Esophagus mucosa (tissue), 1 donor: Measurements from ENCODE around the gene TTBK1. TPM values are rescaled to one million over a fixed set of nuclear protein-coding genes. Genes with fewer than 3 reads are reported as not detected.

ENCODE experiments used
- ATAC-seq: fragments of 200-7000 bp; cut with Tn5 transposase; one replicate; pipeline ENCODE4 v1.9.1; 2020
- total RNA-seq: library from RNA; stranded (reverse); gene quantifications from one replicate; pipeline ENCODE4 v1.2.4, GENCODE V29; 2023
- donor health status: DM: yes; HTN: yes; CAD: no.

The TTBK1 gene
- total RNA-seq, 1 donor from 2014 or later: not detected

DNA sequence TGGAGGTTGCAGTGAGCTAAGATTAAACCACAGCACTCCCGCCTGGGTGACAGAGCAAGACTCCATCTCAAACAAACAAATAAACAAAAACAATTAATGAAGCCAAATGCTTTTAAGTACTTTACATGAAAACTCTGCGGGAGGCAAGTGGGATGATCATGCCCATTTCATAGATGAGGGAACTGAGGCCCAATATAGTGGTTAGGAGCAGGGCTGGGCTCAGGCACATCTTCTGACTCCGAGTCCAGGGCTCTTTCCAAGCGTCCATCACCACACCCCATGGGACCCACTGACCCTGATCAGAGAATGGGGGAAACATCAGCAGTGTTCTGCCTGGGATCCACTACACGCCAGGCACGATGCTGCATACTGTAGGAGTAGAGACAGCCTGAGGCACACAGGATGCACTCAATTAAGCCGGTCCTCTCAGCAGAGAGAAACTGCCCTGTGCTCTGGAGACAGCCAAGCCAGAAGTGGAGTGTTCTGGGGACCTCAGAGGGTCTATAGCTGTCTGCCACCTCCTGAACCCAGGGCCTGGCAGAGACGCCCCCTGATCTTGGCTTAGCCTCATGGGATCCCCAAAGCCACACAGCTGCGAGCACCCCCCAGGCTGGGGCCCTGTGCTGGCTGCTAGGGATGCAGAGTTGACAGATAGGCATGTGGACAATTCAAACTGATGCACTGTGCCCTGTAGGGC lies 13.5 kb downstream of the TTBK1 start:
- no peak for ATAC-seq

DNA sequence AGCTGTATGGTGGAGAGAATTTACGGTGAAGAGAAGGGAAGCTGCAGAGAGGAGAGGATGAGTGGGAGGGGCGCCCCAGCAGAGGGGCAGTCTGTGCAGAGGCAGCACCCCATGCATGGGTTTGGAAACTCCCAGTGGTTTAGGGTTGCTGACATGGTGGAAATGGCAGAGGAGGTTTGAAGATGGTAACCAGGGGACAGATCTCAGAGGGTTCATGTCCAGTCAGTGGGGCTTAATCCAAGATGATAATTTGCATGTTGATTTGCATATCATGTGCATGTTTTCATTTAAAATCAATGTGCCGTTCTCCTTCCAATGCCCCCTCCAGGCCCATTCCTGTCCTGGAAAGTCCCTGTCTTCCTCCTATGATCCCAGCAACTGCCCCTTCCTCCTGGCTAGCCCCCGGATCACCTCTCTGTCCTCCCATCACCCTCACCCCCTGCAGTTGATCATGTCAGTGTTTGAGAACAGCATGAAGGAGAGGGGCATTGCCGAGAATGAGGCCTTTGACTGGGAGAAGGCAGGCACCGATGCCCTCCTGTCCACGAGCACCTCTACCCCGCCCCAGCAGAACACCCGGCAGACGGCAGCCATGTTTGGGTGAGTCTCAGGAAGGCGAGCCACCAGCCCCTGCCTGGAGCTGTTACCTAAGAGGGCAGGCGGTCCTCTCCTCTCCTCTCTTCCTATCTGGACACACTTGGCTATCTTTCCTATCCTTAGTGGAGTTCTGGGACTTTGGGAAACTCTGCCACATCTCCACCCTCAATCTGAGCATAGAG lies 14.3 kb downstream of the TTBK1 start:
- no peak for ATAC-seq

DNA sequence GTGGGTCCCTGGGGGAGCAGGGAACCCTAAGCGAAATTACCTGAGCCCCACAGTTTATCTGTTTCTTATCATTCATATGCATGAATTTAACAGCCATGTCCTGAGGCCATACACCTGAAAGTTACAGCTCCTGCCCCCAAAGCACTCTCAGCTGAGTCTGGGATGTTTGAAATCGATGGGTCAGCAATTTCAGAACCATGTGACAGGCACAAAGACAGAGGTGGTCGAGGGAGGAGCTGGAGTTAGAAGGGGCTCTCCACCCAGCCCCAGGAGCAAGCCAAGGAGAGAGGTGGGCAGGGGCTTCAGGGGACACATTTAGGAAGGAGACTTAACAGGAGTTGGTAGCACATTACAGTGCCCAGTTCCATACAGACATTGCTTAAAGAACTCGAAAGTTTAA lies 14.9 kb downstream of the TTBK1 start:
- ATAC-seq: no peak

DNA sequence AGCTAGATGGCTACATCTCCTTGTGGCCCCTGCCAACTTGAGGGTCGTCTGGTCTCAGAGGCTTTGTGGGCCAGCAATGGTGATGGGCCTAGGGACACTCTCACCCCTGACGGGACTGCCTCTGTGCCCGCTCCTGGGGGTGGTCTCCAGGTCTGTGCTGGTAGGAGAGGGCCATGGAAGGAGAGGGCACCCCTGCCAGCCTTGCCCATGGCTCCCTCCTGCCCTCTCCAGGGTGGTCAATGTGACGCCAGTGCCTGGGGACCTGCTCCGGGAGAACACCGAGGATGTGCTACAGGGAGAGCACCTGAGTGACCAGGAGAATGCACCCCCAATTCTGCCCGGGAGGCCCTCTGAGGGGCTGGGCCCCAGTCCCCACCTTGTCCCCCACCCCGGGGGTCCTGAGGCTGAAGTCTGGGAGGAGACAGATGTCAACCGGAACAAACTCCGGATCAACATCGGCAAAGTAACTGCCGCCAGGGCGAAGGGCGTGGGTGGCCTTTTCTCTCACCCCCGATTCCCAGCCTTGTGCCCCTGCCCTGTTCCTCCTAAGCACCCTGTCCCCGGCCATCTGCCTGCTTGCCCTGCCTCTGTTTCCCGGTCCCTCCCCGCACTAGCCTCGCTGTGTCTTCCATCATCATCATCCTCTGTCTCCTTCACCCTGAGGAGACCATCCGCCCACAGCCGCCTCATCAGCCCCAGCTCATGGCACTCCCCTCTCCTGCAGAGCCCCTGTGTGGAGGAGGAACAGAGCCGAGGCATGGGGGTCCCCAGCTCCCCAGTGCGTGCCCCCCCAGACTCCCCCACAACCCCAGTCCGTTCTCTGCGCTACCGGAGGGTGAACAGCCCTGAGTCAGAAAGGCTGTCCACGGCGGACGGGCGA lies 15.8 kb downstream of the TTBK1 start:
- ATAC-seq: no peak

DNA sequence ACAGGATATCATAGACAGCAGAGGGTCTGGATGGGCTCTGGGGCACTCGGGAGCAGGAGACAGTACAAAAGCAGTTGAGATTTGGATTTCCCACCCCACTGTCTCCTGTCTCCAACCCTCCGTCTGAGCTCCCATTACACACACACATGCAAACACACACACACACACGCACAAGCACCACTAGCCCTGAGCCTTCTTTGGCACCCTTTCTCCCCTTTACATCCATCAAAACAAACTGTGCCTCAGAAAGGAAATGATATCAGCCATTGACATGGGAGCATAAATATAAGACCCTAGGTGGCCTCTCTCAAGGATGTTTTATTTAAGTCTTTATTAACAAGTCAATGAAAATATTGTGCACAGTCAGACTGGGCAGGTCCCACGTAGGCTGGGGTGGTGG lies 17.5 kb downstream of the TTBK1 start:
- no peak for ATAC-seq

DNA sequence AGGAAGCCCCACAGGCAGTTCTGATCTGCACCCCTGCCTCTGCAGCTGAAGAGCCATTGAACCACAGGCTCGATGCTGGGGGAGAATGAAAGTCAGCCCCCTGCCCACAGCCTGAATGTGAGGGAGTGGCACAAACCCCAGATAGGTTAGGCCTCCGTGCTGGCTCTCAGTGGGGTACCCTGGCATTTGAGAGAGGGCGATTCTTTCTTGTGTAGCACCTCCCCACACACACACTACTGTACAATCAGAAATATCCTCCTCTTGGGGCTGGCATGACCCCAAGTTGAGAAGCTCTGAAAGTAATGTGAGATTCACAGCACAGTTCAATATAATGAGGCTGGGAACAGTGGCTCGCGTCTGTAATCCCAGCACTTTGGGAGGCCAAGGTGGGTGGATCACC lies 17.9 kb downstream of the TTBK1 start:
- no peak for ATAC-seq

DNA sequence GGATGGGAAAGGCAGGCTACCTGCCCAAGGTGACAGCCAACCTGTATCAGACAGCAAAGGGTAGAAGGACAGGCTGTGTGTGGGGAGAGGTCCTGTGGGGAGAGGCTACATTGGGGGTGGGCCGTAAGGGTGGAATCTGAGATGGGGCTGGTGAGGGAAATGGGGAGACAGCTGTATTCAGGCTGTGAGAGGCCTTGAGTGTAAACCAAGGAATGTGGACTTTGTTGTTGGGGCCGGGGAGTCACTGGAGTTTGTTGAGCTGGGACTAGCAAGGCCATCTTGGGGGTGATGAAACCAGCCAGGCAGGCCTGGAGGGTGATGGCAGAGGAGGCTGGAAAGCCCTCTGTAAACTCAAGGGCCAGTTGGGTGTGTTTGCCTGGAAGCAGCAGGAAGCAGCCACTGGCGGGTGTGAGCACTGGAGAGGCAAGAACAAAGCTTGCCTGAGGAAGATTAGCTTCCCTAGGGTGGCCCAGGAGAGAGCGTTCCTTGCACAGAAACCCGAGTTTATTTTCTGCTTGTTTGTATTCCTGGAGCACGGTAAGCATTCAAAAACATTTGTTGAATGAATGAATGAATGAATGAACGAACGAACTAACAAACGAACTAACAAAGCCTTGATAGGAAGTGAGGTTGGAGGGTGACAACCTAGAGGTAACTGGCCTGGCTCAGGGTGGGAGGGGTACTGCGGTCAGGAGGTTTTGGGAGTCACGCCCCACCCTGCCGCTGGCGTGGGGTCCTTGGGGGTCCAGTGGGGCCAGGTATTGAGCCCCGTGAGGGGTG lies 18.9 kb downstream of the TTBK1 start:
- ATAC-seq: peak; percentile 27

DNA sequence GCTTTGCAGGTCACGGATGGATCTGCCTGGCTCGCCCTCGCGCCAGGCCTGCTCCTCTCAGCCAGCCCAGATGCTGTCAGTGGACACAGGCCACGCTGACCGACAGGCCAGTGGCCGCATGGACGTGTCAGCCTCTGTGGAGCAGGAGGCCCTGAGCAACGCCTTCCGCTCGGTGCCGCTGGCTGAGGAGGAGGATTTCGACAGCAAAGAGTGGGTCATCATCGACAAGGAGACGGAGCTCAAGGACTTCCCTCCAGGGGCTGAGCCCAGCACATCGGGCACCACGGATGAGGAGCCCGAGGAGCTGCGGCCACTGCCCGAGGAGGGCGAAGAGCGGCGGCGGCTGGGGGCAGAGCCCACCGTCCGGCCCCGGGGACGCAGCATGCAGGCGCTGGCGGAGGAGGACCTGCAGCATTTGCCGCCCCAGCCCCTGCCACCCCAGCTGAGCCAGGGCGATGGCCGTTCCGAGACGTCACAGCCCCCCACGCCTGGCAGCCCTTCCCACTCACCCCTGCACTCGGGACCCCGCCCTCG lies 19.6 kb downstream of the TTBK1 start:
- no peak for ATAC-seq

DNA sequence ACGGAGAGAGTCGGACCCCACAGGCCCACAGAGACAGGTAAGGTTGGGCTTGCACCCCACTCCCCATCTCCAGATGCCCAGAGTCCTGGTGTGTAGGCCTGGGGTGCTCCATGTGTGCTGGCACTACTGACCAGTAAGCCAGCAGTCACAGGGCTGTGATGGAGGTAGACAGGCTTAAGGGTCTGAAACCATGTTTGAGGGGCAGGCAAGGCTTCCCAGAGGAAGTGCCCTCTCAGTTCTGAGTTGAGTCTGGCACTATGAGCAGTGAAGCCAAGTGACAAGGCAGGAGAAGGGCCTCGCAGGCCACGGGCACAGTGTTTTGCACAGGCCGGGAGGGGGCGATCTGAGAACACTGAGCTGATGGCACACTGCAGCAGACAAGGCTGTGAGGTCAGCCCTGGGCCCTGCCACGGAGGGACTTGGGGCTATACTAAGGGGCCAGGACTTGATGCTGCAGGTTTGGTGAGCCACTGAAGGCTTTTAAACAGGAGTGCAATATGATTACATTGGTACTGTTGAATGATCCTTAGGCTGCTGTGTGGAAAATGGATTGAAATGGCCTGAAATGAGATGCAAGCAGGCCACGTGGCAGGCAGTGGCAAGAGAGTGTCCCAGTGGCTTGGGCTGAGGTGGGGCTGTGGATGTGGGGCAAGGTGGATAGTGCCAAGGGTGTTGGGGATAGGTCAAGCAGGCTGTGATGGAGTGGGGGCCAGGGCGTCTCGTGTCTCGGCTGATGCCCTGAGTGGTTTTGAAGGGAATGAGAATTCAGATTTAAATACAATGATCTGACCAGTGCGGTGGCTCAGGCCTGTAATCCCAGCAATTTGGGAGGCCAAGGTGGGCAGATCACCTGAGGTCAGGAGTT lies 20.3 kb downstream of the TTBK1 start:
- ATAC-seq: peak; percentile 83

DNA sequence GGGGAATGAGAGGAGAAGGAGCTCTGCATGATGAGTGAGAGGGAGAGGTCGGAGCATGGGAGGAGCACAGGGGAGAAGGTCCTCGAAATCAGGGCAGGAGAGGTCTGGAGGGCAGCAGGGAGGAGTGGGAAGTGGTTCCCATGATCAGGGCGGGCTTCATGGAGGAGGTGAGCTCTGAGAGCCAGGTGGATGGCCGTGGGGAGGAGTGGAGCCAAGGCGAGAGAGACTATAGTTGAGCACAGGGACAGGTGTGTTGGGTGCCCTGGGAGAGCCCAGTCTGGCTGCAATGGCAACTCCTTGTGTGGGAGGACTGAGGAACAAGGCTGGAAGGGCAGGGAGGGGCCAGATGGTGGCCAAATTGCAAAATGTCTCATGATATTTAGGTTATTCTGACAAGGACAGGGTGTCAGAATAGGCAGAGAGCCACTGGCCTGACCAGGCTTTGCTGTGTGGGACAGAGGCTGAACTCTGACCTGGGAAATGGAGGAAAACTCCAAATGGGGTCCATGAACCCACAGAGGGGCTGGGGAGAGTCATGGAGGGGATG lies 21.4 kb downstream of the TTBK1 start:
- ATAC-seq: no peak

DNA sequence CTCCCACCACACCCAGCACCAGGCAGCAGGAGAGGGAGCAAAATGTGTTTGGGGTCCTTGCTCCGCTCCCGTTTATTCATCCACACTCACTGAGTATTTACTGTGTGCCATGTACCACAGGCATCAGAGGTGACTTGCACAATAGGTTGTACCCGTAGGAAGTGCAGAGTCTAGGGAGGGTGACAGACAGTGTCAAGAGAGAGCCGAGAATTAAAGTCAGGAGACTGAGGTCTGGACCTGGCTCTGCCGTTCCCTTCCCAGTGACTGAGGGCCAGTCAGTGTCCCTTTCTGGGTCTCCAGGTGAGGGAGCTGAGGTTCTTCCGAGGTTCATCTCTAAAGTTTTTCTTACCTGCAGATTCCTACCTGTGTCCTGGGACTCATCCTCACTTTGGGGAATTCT lies 22.3 kb downstream of the TTBK1 start:
- ATAC-seq: no peak

DNA sequence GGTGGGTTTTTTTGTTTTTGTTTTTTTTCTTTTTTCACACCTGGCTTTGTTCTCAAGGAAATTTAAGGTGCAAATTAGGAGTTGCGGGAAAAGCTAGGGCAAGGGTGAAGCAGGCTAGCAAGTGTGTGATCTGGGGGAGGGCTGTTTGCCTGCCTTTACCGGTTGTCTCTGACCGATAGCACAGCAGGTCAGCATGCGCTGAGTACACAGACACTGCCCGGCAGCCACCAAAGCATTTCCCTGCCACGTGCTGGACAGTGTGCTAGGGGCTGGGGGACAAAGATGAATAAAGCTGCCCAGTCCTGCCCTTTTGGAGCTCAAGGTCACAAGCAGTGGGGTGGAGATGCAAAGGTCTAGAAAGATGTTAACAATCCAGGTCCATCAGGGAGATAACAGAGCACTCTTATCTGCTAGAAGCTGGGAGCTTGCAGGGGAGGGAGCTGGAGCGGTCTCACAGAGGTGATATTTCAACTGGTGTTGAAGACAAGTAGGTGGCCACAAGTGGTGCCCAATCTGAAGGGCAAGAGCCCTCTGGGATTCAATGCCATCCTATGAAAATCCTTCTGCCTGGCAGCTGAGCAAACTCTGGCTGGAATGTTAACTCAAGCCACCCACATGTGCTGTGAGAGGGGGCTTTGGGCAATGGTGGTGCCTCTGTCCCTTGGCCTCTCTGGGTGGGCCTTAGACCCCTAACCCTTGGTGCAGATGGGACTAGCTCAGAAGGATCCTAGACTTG lies 24.5 kb downstream of the TTBK1 start:
- no peak for ATAC-seq

DNA sequence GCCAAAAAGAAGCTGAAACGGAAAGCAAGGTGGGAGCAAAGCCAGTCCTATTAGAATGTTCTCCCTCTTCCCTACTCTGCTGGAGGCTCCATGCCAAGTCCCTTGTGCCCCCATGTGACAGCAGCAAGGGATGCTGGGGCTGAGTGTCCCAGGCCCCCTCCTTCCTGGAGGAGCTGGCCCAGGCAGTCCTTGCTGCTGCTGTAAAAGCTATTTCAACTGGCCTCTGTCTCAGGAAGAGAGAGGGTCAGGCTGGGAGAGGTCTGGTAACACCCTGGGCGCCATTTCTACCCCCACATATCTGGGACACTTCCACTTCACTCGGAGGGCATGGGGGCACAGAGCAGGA lies 25.0 kb downstream of the TTBK1 start:
- ATAC-seq: no peak

DNA sequence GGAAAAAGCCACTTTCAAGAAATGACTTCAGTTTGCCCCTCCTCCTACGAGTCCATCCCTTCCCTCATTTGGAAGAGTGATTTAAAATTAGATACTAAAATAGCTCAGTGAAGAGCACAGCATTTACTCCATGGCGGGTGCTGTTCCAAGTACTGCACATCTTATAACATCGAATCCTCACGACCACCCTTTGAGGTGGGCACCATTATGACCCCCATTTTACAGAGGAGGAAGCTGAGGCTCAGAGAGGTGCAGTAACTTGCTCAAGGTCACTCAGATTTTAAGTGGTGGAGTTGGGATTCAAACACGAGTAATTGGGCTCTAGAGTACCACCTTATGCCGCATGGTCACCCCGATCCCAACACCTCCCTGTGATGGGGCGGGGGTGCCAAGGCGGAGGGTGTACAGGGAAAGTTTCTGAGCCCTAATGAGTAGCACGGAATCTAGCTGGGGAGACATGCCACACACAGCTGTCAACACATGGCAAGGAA lies 25.5 kb downstream of the TTBK1 start:
- ATAC-seq: no peak

DNA sequence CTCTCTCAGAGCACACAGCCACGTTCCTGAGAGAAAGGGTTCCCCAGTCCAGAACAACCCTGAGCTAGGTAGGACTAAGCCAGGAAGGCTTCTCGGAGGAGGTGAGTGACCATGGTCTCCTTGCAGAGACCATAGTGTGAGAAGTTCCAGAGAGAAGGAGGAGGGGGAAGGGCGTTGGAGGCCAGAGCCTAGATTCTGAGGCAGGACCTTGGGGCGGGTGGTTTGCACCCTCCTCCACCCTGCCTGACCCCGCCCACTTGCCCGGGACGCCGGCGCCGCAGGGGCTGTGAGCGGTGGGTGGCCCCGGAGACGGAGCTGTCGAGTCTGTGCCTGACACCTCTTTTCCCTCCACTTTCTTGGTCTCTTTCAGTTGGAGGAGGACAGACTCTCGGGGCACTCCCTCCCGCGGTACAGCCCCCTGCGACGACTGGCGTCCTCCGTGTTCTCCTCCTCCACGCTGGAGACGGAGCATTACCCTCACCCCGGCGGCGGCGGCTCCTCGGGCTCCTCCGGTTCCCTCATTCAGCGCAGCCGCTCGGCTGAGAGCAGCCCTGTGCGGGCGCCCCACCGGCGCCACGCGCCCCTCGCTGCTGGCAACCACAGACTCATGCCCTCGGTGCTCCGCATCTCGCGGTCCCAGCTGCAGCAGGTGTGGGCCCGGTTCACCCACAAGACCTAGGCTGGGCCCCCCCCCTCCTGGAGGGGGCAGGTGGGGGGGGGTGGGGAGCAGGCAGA lies 26.2 kb downstream of the TTBK1 start:
- peak; percentile 24 for ATAC-seq

DNA sequence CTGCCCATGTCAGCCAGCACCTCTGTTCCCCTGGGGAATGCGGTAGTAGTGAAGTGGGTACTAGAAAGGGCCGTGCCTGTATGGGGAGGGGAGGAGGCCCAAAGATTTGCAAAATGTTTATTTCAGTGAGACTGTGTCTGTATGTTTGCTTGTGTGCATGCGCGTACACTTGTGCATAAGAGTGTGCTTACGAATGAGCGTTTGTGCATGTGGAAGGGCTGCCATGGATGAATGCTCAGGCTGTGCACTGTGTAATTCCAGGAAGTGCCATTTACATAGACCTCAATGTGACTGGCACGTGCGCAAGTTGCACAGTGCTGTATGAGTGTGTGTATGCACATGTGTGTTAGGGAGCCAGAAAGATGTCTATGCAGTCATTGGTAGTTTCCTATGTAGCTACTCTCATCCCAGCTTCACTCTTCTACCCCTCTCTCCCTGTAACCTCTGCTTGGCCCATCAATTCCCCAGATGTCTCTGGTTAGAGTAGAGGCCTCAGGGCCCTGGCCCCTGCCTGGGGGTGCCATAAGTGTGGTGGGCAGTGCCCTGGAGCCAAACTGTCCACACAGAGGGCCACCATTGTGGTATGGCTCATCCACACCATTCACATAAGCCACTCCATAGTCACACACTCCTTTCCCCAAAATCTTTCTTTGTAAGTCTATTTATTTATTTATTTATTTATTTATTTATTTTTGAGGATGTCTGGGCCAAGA lies 28.0 kb downstream of the TTBK1 start:
- ATAC-seq: peak; percentile 24

DNA sequence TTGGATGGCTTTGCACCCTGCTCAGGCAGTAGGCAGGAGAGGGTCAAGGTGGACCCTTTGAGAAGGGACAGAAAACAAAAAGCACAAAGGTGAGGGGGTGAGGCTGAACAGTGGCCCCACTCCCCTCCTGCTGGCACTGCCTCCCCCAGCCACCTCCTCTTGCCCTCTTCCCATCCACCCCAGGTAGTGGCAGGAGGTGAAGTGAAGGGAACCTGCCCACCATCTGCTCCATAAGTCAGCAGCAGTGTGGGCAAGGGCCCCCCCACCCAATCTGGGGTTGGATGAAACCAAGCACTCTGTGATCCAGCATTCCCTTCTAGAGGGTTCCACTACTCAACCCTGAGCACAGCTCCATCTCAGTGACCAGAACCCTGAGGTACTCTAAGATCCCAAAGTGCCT lies 28.7 kb downstream of the TTBK1 start:
- no peak for ATAC-seq

DNA sequence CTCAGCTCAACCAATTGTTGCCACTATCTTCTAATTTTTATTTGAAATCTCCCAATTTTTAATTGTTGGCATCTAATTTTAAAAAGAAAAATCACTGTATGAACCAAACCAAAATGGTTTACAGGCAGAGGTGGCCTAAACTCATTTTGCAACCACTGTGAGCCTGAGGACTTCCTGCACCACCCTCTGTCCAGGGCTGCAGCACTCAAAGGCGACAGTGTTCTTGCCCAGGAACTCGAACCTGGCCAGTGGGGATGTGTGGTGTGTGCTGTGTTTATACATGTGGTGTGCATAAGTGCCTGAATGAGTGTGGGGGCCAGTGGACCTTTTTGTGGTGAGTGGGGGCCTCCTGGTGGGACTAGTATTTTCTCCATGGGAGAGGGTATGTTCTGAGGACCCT lies 30.4 kb downstream of the TTBK1 start:
- no peak for ATAC-seq
